Small intestine (tissue), 7 donors: ENCODE results near the gene STRN4. TPM values are rescaled to one million over a fixed set of nuclear protein-coding genes. Genes with fewer than 3 reads are reported as not detected.
"Not testable (repeated sequence)": the region's sequence is repeated elsewhere in the genome, so short reads cannot be mapped to it uniquely, and the experiment has no call there.

Experiments used
- DNase-seq, 2 donors: peaks; one replicate each; pipeline versions ENCODE4 v3.0.0 to v3.0.0-alpha.2; 2013
- FAIRE-seq: peaks from 2 replicates; lab custom pipeline; 2012; peaks lifted over from hg19 to GRCh38; lab: Jason Lieb, UNC
- H3K27ac ChIP-seq, 3 donors: one replicate each; pipeline ENCODE4 v1.5.1; 2013; ENCODE audit warnings: low read length in 2 of 3, mild to moderate bottlenecking in 2 of 3, control low read depth in 1 of 3, inconsistent platforms in 1 of 3, low read depth in 1 of 3, moderate library complexity in 1 of 3
- H3K27me3 ChIP-seq, 3 donors: one replicate each; pipeline ENCODE4 v1.6.1; 2013; ENCODE audit warnings: low read length in 3 of 3, inconsistent platforms in 1 of 3; ENCODE audit not compliant: control insufficient read depth in 3 of 3, insufficient read depth in 3 of 3
- H3K36me3 ChIP-seq, 3 donors: one replicate each; pipeline ENCODE4 v1.6.1; 2013; ENCODE audit warnings: low read length in 3 of 3, inconsistent platforms in 1 of 3, low read depth in 1 of 3, mild to moderate bottlenecking in 1 of 3, moderate library complexity in 1 of 3; ENCODE audit not compliant: control insufficient read depth in 3 of 3, insufficient read depth in 2 of 3
- H3K4me1 ChIP-seq, 3 donors: one replicate each; pipeline ENCODE4 v1.6.1; 2013; ENCODE audit warnings: low read length in 2 of 3, inconsistent platforms in 1 of 3, low read depth in 1 of 3, mild to moderate bottlenecking in 1 of 3, moderate library complexity in 1 of 3; ENCODE audit not compliant: control insufficient read depth in 3 of 3, insufficient read depth in 2 of 3
- H3K4me3 ChIP-seq, 3 donors: one replicate each; pipeline ENCODE4 v1.5.1; 2013; ENCODE audit warnings: low read length in 3 of 3, control low read depth in 1 of 3, inconsistent platforms in 1 of 3, low read depth in 1 of 3, mild to moderate bottlenecking in 1 of 3, moderate library complexity in 1 of 3
- H3K9me3 ChIP-seq, 2 donors: one replicate each; pipeline ENCODE4 v1.6.1; 2013; ENCODE audit warnings: low read depth in 1 of 2, low read length in 1 of 2; ENCODE audit not compliant: control insufficient read depth in 2 of 2, insufficient read depth in 1 of 2
- whole genome bisulfite sequencing, 3 donors: extraction: QIAGEN DNeasy Blood & Tissue Kit; methylation state at CpG; one replicate each; pipeline ENCODE4 v1.1.7; 2013; 5-methylcytosine and 5-hydroxymethylcytosine counted together
- polyA plus RNA-seq, 4 donors: library from polyadenylated mRNA; stranded (reverse) in 3 of 4; unstranded in 1 of 4; fragments of 200-250 nt in 3 of 4; fragments of 120-200 nt in 1 of 4; gene quantifications; one replicate each; pipeline versions ENCODE4 v1.2.1 to v1.2.3, GENCODE V29; 2013
- donor health status: healthy with polysubstance abuse.
- donor health status: control.
- donor health status: control.
- donor health status: Bipolar disorder and iron deficiency.
- donor health status: healthy.

STRN4 gene
- polyA plus RNA-seq, 4 donors: 44.6 to 58.3 (median 51.1) TPM

- H3K27me3 ChIP-seq: no peaks in the 10 kb centered on the region
- DNase-seq (peak; percentile 76 to 83), FAIRE-seq (no peak)
- H3K4me3 ChIP-seq: no peak overlapping the region
- no peaks in the 10 kb centered on the region for H3K9me3 ChIP-seq
- WGBS, 3 donors: 18 to 53% (median 41%) methylated on average over 11 of the region's 11 CpGs
- H3K27ac ChIP-seq: peak overlapping the region in 2 of 3 donors; percentile 27 to 60
- no peaks in the 10 kb centered on the region for H3K36me3 ChIP-seq
- peaks cover 0 to 31% (median 0%) of the 10 kb centered on the region in 3 donors for H3K4me1 ChIP-seq
Measured at GRCh38 chr19:46764817-46765291, 18.6 kb upstream of the STRN4 start.

- 53 to 73% (median 68%) methylated on average over 6 of the region's 6 CpGs for WGBS, 3 donors
- Histone ChIP-seq H3K4me3 (no peak overlapping the region), H3K27ac (no peak overlapping the region), H3K9me3 (no peaks in the 10 kb centered on the region), H3K36me3 (peaks cover 0 to 13% (median 0%) of the 10 kb centered on the region in 3 donors), H3K4me1 (peaks cover 0 to 15% (median 0%) of the 10 kb centered on the region in 3 donors), H3K27me3 (no peaks in the 10 kb centered on the region)
- no peak for FAIRE-seq
- peak in 1 of 2 donors; percentile 41 for DNase-seq
Measured at GRCh38 chr19:46762245-46762890, 16.1 kb upstream of the STRN4 start.

DNA sequence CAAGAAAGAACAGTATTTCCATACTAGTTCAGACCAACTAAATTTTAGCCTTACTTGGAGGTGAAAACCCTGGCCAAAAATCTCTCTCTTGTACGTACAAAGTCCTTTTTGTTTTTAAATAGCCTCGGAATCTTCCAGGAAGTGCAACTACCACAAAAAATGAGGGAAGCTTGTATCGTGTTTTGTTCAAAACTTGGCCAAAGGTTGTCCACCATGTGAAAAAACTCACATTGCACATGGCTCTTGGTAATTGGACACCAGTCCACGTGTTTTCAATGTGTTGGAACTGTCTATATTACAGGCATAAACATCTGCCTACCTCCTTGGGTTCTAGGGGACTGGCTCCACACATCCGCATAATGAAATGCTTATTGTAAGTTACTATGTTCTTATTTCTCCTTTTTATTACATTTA is 15.2 kb upstream of the STRN4 start:
- Histone ChIP-seq H3K36me3 (peaks cover 0 to 22% (median 0%) of the 10 kb centered on the region in 3 donors), H3K27ac (no peak overlapping the region), H3K4me1 (peaks cover 0 to 15% (median 0%) of the 10 kb centered on the region in 3 donors), H3K9me3 (no peaks in the 10 kb centered on the region), H3K4me3 (no peak overlapping the region), H3K27me3 (no peaks in the 10 kb centered on the region)
- WGBS, 3 donors: 39 to 42% (median 40%) methylated on average over 5 of the region's 5 CpGs
- no peak for FAIRE-seq
- no peak for DNase-seq

- peaks cover 0 to 23% (median 0%) of the 10 kb centered on the region in 3 donors for H3K36me3 ChIP-seq
- not testable (repeated sequence) for H3K27ac ChIP-seq, H3K9me3 ChIP-seq, H3K27me3 ChIP-seq, FAIRE-seq, DNase-seq, H3K4me3 ChIP-seq
- H3K4me1 ChIP-seq: peaks cover 0 to 15% (median 0%) of the 10 kb centered on the region in 3 donors
- WGBS, 3 donors: 70 to 82% (median 71%) methylated on average over 3 to 4 of the region's 4 CpGs
Measured at GRCh38 chr19:46760897-46761296, 14.6 kb upstream of the STRN4 start.

DNA sequence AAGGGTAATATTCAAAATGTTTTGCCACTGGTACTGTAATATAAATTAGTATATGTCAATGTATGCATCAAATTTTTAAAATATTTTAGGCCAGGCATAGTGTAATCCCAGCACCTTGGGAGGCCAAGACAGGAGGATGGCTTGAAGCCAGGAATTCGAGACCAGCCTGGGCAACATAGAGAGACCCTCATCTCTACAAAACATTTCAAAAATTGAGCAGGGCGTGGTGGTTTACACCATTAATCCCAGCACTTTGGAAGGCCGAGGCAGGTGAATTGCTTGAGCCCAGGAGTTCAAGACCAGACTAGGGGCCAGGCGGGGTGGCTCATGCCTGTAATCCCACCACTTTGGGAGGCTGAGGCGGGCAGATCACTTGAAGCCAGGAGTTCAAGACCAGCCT is 14.1 kb upstream of the STRN4 start:
- H3K4me1 ChIP-seq: peaks cover 0 to 15% (median 0%) of the 10 kb centered on the region in 3 donors
- peaks cover 0 to 25% (median 0%) of the 10 kb centered on the region in 3 donors for H3K36me3 ChIP-seq
- H3K27ac ChIP-seq: no peak overlapping the region
- no peak for DNase-seq
- no peaks in the 10 kb centered on the region for H3K9me3 ChIP-seq
- H3K27me3 ChIP-seq: no peaks in the 10 kb centered on the region
- H3K4me3 ChIP-seq: no peak overlapping the region
- WGBS, 3 donors: 85 to 93% (median 87%) methylated on average over 5 of the region's 5 CpGs
- no peak for FAIRE-seq

DNA sequence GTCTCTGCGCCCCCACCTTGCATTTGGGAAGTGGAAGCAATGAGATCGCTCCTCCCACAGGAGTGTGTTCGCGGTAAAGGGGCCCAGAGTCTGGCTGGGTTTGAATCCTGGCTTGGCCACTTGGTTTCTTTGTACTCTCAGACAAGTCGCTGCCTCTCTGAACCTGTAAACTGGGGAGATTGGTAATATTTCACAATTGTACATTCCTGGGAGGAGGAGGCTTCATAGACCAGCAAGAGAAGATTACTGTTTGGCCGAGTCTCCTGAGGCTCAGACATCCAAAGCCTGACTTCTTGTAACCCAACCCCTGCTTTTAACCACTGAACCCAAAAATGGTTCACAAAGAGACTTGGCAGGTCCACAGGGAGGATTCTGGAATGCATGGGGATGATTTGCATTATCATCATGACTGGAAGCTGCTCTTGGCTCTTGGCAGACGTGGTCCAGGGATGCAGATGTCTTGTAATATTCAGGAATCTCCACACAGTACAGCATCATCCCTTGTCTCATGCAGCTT is 13.6 kb upstream of the STRN4 start:
- peak overlapping the region in 1 of 3 donors; percentile 48 for H3K27ac ChIP-seq
- no peaks in the 10 kb centered on the region for H3K9me3 ChIP-seq
- peaks cover 0 to 13% (median 0%) of the 10 kb centered on the region in 3 donors for H3K4me1 ChIP-seq
- FAIRE-seq (no peak), DNase-seq (no peak)
- no peak overlapping the region for H3K4me3 ChIP-seq
- 66 to 85% (median 83%) methylated on average over 7 of the region's 7 CpGs for WGBS, 3 donors
- H3K36me3 ChIP-seq: peaks cover 0 to 29% (median 0%) of the 10 kb centered on the region in 3 donors
- no peaks in the 10 kb centered on the region for H3K27me3 ChIP-seq

- WGBS, 3 donors: 78 to 85% (median 82%) methylated on average over 6 of the region's 6 CpGs
- no peak for FAIRE-seq
- H3K4me1 ChIP-seq: peaks cover 0 to 7% (median 0%) of the 10 kb centered on the region in 3 donors
- H3K27me3 ChIP-seq: no peaks in the 10 kb centered on the region
- no peak overlapping the region for H3K4me3 ChIP-seq
- H3K36me3 ChIP-seq: peaks cover 0 to 33% (median 0%) of the 10 kb centered on the region in 3 donors
- H3K9me3 ChIP-seq: no peaks in the 10 kb centered on the region
- no peak overlapping the region for H3K27ac ChIP-seq
- DNase-seq: no peak
Measured at GRCh38 chr19:46759206-46759605, 13.0 kb upstream of the STRN4 start.

GRCh38 chr19:46756544-46756888 is 10.3 kb upstream of the STRN4 start:
- FAIRE-seq (no peak), DNase-seq (no peak)
- WGBS, 3 donors: 82 to 84% (median 82%) methylated on average over 26 to 30 of the region's 30 CpGs
- Histone ChIP-seq H3K4me1 (no peaks in the 10 kb centered on the region), H3K4me3 (no peak overlapping the region), H3K27ac (no peak overlapping the region), H3K27me3 (no peaks in the 10 kb centered on the region), H3K9me3 (no peaks in the 10 kb centered on the region), H3K36me3 (peaks cover 0 to 53% (median 0%) of the 10 kb centered on the region in 3 donors)
